Lower leg skin (tissue), 3 donors: ENCODE data around the gene CACNB4.

Experiments used
- POLR2A ChIP-seq, 2 donors: fragments of 450-650 bp; IDR thresholded peaks; one replicate each; pipeline ENCODE4 v1.6.1; 2016 to 2017; ENCODE audit warnings: antibody characterized with exemption in 2 of 2, mild to moderate bottlenecking in 1 of 2, moderate library complexity in 1 of 2
- TF ChIP-seq, protein P1 (sequence below), 3 donors: fragments of 450-650 bp; IDR thresholded peaks; one replicate each; pipeline ENCODE4 v1.5.1; 2016; ENCODE audit warnings: antibody characterized with exemption in 3 of 3, mild to moderate bottlenecking in 3 of 3, moderate library complexity in 2 of 3

DNA sequence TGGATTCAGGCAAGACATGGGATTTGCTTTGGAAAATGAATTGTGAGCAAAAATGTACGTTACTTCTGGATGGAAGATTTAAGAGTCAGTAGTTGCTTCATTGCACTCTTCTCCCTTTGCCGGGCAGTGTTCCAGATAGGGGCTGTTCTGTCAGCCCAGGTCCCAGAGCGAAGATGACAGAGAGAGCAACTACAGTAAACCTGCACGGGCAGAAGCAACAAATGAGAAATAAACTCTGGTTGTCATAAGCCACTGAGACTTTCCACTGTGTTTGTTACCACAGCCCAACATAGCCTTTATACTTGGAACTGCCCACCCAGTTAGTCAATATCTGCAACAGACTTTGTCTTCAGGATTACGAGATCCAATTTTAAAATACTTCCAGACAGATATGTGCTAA lies 83.3 kb downstream of the CACNB4 start:
- TF ChIP-seq, protein P1, sequence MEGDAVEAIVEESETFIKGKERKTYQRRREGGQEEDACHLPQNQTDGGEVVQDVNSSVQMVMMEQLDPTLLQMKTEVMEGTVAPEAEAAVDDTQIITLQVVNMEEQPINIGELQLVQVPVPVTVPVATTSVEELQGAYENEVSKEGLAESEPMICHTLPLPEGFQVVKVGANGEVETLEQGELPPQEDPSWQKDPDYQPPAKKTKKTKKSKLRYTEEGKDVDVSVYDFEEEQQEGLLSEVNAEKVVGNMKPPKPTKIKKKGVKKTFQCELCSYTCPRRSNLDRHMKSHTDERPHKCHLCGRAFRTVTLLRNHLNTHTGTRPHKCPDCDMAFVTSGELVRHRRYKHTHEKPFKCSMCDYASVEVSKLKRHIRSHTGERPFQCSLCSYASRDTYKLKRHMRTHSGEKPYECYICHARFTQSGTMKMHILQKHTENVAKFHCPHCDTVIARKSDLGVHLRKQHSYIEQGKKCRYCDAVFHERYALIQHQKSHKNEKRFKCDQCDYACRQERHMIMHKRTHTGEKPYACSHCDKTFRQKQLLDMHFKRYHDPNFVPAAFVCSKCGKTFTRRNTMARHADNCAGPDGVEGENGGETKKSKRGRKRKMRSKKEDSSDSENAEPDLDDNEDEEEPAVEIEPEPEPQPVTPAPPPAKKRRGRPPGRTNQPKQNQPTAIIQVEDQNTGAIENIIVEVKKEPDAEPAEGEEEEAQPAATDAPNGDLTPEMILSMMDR (IDR thresholded peaks at IDR 0.05) = no peak
- TF ChIP-seq POLR2A (IDR thresholded peaks at IDR 0.05) = no peak
